MG63 (cell line): Measurements from ENCODE around the gene VASN. TPM values are rescaled to one million over a fixed set of nuclear protein-coding genes. Genes with fewer than 3 reads are reported as not detected.

ENCODE experiments used
- DNase-seq: peaks from one replicate; pipeline ENCODE4 v3.0.0-alpha.2; 2020
- H3K27me3 ChIP-seq: fragments of 250-450 bp; sonication (Bioruptor Pico); 2 replicates; pipeline ENCODE4 v1.5.1; 2020; ENCODE audit warnings: mild to moderate bottlenecking, moderate library complexity
- H3K36me3 ChIP-seq: fragments of 250-450 bp; sonication (Bioruptor Pico); 2 replicates; pipeline ENCODE4 v1.5.1; 2020; ENCODE audit warnings: mild to moderate bottlenecking, moderate library complexity
- H3K4me3 ChIP-seq: fragments of 250-450 bp; sonication (Bioruptor Pico); 2 replicates; pipeline ENCODE4 v1.5.1; 2020; ENCODE audit warnings: mild to moderate bottlenecking, moderate library complexity
- H3K9me3 ChIP-seq: fragments of 250-450 bp; sonication (Bioruptor Pico); 2 replicates; pipeline ENCODE4 v1.5.1; 2020; ENCODE audit warnings: mild to moderate bottlenecking, moderate library complexity
- total RNA-seq: library from RNA; depleted of rRNA; stranded (reverse); fragments of >200 nt; shearing (Covaris generic); gene quantifications from 2 replicates; pipeline ENCODE4 v1.2.3, GENCODE V29; 2014; ENCODE audit warnings: low replicate concordance; rRNA removed

Gene VASN
- 55.7 and 68.7 TPM in 2 replicates for total RNA-seq

GRCh38 chr16:4371357-4372000 lies at the start of gene VASN:
VASN (plus strand) TSS chr16:4371848; CDS start chr16:4380878, 9,030 bp downstream.
- Histone ChIP-seq H3K27me3 (no peaks in the 10 kb centered on the region), H3K36me3 (peaks cover 33% of the 10 kb centered on the region), H3K9me3 (no peaks in the 10 kb centered on the region), H3K4me3 (peak within 1 kb of the TSS; percentile 74)
- DNase-seq = peak; percentile 84

GRCh38 chr16:4322121-4323052 lies 49.3 kb upstream of the VASN start:
- H3K4me3 ChIP-seq = no peak overlapping the region
- no peaks in the 10 kb centered on the region for H3K27me3 ChIP-seq
- DNase-seq = no peak
- H3K9me3 ChIP-seq = no peaks in the 10 kb centered on the region
- peaks cover 17% of the 10 kb centered on the region for H3K36me3 ChIP-seq

- H3K36me3 ChIP-seq = peaks cover 17% of the 10 kb centered on the region
- no peaks in the 10 kb centered on the region for H3K9me3 ChIP-seq
- H3K27me3 ChIP-seq = no peaks in the 10 kb centered on the region
- DNase-seq = no peak
- no peak overlapping the region for H3K4me3 ChIP-seq
These were observed 48.4 kb upstream of the VASN start for GRCh38 chr16:4323071-4323844.

GRCh38 chr16:4323845-4324488 lies 47.7 kb upstream of the VASN start:
- peak; percentile 53 for DNase-seq
- no peak overlapping the region for H3K4me3 ChIP-seq
- peaks cover 19% of the 10 kb centered on the region for H3K36me3 ChIP-seq
- H3K27me3 ChIP-seq = no peaks in the 10 kb centered on the region
- H3K9me3 ChIP-seq = no peaks in the 10 kb centered on the region

GRCh38 chr16:4324492-4325252 lies 47.0 kb upstream of the VASN start:
- Histone ChIP-seq H3K27me3 (no peaks in the 10 kb centered on the region), H3K4me3 (no peak overlapping the region), H3K9me3 (no peaks in the 10 kb centered on the region), H3K36me3 (peaks cover 24% of the 10 kb centered on the region)
- no peak for DNase-seq

- peaks cover 24% of the 10 kb centered on the region for H3K36me3 ChIP-seq
- no peak for DNase-seq
- H3K9me3 ChIP-seq = no peaks in the 10 kb centered on the region
- no peak overlapping the region for H3K4me3 ChIP-seq
- no peaks in the 10 kb centered on the region for H3K27me3 ChIP-seq
These were observed 46.3 kb upstream of the VASN start for GRCh38 chr16:4325253-4325758.

- H3K4me3 ChIP-seq = no peak overlapping the region
- H3K9me3 ChIP-seq = no peaks in the 10 kb centered on the region
- H3K36me3 ChIP-seq = peaks cover 39% of the 10 kb centered on the region
- H3K27me3 ChIP-seq = no peaks in the 10 kb centered on the region
- no peak for DNase-seq
These were observed 44.1 kb upstream of the VASN start for GRCh38 chr16:4327386-4328045.

GRCh38 chr16:4328046-4328781 lies 43.4 kb upstream of the VASN start:
- Histone ChIP-seq H3K4me3 (no peak overlapping the region), H3K36me3 (peaks cover 41% of the 10 kb centered on the region), H3K9me3 (no peaks in the 10 kb centered on the region), H3K27me3 (no peaks in the 10 kb centered on the region)
- peak; percentile 53 for DNase-seq

GRCh38 chr16:4328782-4329775 lies 42.6 kb upstream of the VASN start:
- Histone ChIP-seq H3K36me3 (peaks cover 49% of the 10 kb centered on the region), H3K4me3 (no peak overlapping the region), H3K9me3 (no peaks in the 10 kb centered on the region), H3K27me3 (no peaks in the 10 kb centered on the region)
- no peak for DNase-seq

- no peak overlapping the region for H3K4me3 ChIP-seq
- no peaks in the 10 kb centered on the region for H3K9me3 ChIP-seq
- H3K36me3 ChIP-seq = peaks cover 57% of the 10 kb centered on the region
- H3K27me3 ChIP-seq = no peaks in the 10 kb centered on the region
- DNase-seq = peak; percentile 78
These were observed 41.3 kb upstream of the VASN start for GRCh38 chr16:4330277-4330874.

- Histone ChIP-seq H3K27me3 (no peaks in the 10 kb centered on the region), H3K4me3 (no peak overlapping the region), H3K36me3 (peaks cover 66% of the 10 kb centered on the region), H3K9me3 (no peaks in the 10 kb centered on the region)
- DNase-seq = no peak
These were observed 39.6 kb upstream of the VASN start for GRCh38 chr16:4332083-4332482.

- Histone ChIP-seq H3K36me3 (peaks cover 73% of the 10 kb centered on the region), H3K4me3 (no peak overlapping the region), H3K9me3 (no peaks in the 10 kb centered on the region), H3K27me3 (no peaks in the 10 kb centered on the region)
- no peak for DNase-seq
These were observed 38.9 kb upstream of the VASN start for GRCh38 chr16:4332623-4333307.

- H3K4me3 ChIP-seq = no peak overlapping the region
- no peaks in the 10 kb centered on the region for H3K27me3 ChIP-seq
- DNase-seq = no peak
- peaks cover 78% of the 10 kb centered on the region for H3K36me3 ChIP-seq
- H3K9me3 ChIP-seq = no peaks in the 10 kb centered on the region
These were observed 38.4 kb upstream of the VASN start for GRCh38 chr16:4333308-4333638.
